HG02798 (cell line): Measurements from ENCODE around the gene THOC2.
"Not testable (repeated sequence)": the region's sequence is repeated elsewhere in the genome, so short reads cannot be mapped to it uniquely, and the experiment has no call there.

ENCODE experiments used
- ATAC-seq: cut with Tn5 transposase; IDR thresholded peaks from one replicate; pipeline ENCODE4 v1.9.1; 2021; ENCODE audit warnings: mild to moderate bottlenecking; ENCODE audit not compliant: unreplicated experiment, poor library complexity

Gene THOC2

DNA sequence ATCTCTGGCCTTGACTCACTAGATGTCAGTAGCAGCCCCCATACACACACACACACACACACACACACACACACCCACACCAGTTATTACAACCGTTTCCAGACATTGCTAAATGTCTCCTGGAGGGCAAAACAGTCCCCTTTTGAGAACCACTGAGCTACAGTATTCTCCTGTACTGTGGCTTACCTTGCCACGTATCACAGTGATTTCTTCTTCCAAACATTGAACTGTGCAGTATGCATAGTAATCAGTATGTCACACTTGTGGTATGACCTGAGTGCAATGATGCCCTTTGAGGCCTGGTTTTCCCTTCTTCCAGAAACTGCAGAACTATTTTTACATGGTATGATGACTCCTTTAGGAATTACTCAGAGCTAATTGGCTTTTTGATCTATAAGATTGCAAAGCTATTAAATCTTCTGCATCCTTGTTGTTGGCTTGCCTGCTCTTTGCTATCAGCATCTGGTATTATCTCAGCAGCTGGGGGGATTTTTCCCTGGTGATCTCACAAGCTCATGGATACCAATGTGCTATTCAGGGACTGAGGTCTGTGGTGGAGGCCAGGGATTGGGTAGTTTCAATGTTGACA lies 3.6 kb upstream of the THOC2 start:
- no peak for ATAC-seq

DNA sequence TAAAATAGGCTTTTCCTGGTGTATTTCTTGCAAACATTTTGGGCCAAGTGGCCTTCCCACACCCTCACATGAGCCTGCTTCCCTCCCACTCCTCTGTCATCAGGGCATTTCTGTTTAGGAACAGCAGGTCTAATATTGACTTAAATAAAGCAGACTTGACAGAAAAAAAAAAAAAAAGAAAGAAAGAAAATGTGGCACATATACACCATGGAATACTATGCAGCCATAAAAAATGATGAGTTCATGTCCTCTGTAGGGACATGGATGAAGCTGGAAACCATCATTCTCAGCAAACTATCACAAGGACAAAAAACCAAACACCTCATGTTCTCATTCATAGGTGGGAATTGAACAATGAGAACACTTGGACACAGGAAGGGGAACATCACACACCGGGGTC lies 2.3 kb upstream of the THOC2 start:
- not testable (repeated sequence) for ATAC-seq

GRCh38 chrX:123734079-123734478 lies 1.2 kb upstream of the THOC2 start:
- not testable (repeated sequence) for ATAC-seq

GRCh38 chrX:123731987-123732669 lies 724 bp downstream of the THOC2 start:
- ATAC-seq = peak; percentile 16

GRCh38 chrX:123731258-123731986 lies 1.4 kb downstream of the THOC2 start:
- no peak for ATAC-seq

GRCh38 chrX:123728554-123728953 lies 4.3 kb downstream of the THOC2 start:
- no peak for ATAC-seq

DNA sequence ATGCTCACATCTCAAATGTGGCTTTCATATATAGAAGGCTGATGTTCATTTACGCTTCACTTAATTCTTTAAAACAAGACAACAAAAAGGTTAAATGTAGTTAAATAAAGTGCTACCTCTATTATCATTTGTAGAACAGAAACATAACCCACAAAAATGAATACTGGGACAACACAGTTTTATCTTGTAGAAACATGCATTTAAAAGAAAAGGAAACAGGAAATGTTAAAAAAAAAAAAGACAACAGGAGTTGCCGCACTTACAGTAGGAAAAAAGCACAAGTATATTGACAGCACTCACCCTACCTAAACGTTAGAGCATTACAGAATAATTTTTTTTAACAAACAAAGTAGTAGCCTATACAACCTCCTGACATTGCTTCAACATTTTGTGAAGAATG lies 4.8 kb downstream of the THOC2 start:
- no peak for ATAC-seq

DNA sequence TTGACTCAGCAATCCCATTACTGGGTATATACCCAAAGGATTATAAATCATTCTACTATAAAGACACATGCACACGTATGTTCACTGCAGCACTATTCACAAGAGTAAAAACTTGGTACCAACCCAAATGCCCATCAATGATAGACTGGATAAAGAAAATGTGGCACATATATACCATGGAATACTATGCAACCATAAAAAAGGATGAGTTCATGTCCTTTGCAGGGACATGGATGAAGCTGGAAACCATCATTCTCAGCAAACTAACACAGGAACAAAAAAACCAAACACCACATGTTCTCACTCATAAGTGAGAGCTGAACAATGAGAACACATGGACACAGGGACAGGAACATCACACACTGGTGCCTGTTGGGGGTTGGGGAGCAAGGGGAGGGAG lies 10.7 kb downstream of the THOC2 start:
- not testable (repeated sequence) for ATAC-seq

DNA sequence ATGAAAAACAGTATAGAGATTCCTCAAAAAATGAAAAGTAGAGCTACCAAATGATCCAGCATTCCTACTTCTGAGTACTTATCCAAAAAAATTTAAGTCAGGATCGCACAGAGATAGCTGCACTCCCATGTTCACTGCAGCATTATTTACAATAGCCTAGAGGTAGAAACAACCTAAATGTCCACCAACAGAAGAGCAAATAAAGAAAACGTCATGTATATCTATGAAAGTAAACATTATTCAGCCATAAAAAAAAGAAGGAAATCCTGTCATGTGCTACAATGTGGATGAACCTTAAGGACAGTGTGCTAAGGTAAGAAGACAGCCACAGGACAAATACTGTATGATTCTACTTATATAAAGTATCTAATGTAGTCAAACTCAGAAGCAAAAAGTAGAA lies 12.4 kb downstream of the THOC2 start:
- no peak for ATAC-seq

- no peak for ATAC-seq
These were observed 19.0 kb downstream of the THOC2 start for GRCh38 chrX:123713841-123714240.

GRCh38 chrX:123713434-123713833 lies 19.4 kb downstream of the THOC2 start:
- no peak for ATAC-seq

DNA sequence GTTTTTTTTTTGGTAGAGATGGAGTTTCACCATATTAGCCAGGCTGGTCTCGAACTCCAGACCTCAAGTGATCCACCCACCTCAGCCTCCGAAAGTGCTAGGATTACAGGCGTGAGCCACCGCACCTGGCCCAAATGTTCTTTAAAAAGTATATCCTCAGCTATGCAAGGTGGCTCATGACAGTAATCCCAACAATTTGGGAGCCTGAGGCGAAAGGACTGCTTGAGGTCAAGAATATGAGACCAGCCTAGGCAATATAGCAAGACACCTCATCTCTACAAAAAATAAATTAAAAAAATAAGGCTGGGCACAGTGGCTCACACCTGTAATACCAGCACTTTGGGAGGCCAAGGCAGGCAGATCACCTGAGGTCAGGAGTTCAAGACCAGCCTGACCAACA lies 21.7 kb downstream of the THOC2 start:
- not testable (repeated sequence) for ATAC-seq

GRCh38 chrX:123704781-123705180 lies 28.1 kb downstream of the THOC2 start:
- ATAC-seq = no peak

- ATAC-seq = no peak
These were observed 33.8 kb downstream of the THOC2 start for GRCh38 chrX:123698979-123699520.

- no peak for ATAC-seq
These were observed 36.5 kb downstream of the THOC2 start for GRCh38 chrX:123696334-123696733.

DNA sequence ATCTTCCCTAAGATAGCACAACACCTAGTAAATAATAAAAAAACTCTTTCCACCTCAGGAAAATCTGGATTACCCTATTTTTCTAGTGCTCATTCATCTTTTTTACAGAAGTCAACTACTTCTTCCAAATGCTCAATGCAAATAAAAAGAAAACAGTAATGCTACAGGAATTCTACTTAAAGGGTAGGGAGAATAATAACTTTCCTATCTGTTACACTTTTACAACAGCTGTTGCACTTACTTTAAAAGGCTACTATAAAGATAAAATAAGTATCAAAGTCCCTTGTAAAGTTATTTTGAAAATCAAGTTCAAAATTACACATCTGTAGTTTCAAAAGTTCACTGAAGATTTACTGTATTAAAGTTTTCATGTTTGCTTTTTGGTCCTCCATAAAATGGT lies 37.6 kb downstream of the THOC2 start:
- ATAC-seq = no peak

- no peak for ATAC-seq
These were observed 41.1 kb downstream of the THOC2 start for GRCh38 chrX:123691776-123692175.

DNA sequence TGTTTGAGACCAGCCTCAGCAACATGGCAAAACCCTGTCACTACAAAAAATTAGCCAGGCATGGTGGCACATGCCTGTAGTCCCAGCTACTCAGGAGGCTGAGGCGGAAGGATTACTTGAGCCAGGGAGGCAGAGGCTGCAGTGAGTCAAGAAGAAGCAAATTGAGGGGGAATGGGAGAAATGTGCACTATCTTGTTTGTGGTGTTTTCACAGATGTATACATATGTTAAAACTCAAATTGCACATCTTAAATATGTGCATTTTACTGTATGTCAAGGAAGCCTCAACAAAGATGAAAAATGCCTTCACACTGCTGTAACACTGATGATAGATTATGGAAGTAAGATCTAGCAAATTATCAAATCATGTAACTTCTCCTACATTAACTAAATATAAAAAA lies 44.3 kb downstream of the THOC2 start:
- ATAC-seq = no peak

GRCh38 chrX:123685232-123685631 lies 47.6 kb downstream of the THOC2 start:
- no peak for ATAC-seq

GRCh38 chrX:123682186-123682585 lies 50.7 kb downstream of the THOC2 start:
- ATAC-seq = no peak

DNA sequence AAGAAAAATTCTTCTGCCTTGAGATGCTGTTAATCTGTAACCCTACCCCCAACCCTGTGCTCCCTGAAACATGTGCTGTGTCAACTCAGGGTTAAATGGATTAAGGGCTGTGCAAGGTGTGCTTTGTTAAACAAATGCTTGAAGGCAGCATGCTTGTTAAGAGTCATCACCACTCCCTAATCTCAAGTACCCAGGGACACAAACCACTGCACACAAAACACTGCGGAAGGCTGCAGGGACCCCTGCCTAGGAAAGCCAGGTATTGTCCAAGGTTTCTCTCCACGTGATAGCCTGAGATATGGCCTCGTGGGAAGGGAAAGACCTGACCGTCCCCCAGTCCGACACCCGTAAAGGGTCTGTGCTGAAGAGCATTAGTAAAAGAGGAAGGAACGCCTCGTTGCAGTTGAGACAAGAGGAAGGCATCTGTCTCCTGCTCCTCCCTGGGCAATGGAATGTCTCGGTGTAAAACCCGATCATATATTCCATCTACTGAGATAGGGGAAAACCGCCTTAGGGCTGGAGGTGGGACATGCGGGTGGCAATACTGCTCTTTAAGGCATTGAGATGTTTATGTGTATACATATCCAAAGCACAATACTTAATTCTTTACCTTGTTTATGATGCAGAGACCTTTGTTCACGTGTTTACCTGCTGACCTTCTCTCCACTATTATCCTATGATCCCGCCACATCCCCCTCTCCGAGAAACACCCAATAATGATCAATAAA lies 53.0 kb downstream of the THOC2 start:
- not testable (repeated sequence) for ATAC-seq
